GM12865 (cell line): ENCODE data around the gene ATRNL1.
A peak's percentile ranks its signal among the peaks of the same experiment; 100 is the strongest.
"Not testable (repeated sequence)": the region's sequence is repeated elsewhere in the genome, so short reads cannot be mapped to it uniquely, and the experiment has no call there.

Experiments used
- DNase-seq: peaks from one replicate; pipeline ENCODE4 v3.0.0; 2010; ENCODE audit warnings: low read depth
- H3K4me3 ChIP-seq: 2 replicates; pipeline ENCODE4 v1.5.1; 2011; ENCODE audit warnings: mild to moderate bottlenecking, low read depth, low read length, control low read depth
- CTCF ChIP-seq: IDR thresholded peaks from 2 replicates; pipeline ENCODE4 v1.5.1; 2011; ENCODE audit warnings: low read length, control low read depth, low read depth, inconsistent platforms; ENCODE audit not compliant: insufficient read depth; ENCODE audit errors: missing control alignments

Gene ATRNL1

GRCh38 chr10:115328331-115328730, 235.2 kb downstream of the ATRNL1 start:
- no peak overlapping the region for H3K4me3 ChIP-seq
- no peak for DNase-seq
- TF ChIP-seq CTCF: no peak

DNA sequence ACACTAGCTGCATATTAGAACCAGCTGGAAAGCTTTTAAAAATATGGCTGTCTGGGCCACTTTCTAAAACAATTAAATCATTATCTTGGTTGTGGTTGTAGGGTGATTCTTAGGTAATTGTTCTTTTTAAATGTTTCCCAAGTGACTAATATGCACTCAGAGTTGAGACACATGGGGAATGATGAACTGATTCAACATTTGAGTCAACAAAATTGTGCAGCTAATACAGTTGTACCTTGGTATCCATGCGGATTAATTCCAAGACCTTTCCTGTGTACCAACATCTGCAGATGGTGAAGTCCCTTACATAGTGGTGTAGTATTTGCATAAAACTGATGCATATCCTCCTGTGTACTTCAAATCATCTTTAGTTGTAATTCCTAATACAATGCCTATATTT, 242.2 kb downstream of the ATRNL1 start:
- no peak for DNase-seq
- TF ChIP-seq CTCF: no peak
- H3K4me3 ChIP-seq: no peak overlapping the region

- no peak overlapping the region for H3K4me3 ChIP-seq
- DNase-seq: peak; percentile 73
- peak; percentile 61 for TF ChIP-seq CTCF
Observed at GRCh38 chr10:115355162-115355760, 262.1 kb downstream of the ATRNL1 start.

DNA sequence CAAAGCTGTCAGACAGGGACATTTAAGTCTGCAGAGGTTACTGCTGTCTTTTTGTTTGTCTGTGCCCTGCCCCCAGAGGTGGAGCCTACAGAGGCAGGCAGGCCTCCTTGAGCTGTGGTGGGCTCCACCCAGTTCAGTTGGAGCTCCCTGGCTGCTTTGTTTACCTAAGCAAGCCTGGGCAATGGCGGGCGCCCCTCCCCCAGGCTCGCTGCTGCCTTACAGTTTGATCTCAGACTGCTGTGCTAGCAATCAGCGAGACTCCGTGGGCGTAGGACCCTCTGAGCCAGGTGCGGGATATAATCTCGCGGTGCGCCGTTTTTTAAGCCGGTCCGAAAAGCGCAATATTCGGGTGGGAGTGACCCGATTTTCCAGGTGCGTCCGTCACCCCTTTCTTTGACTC, 274.8 kb downstream of the ATRNL1 start:
- H3K4me3 ChIP-seq, DNase-seq: not testable (repeated sequence)

GRCh38 chr10:115379064-115379463, 285.9 kb downstream of the ATRNL1 start:
- no peak for DNase-seq
- no peak overlapping the region for H3K4me3 ChIP-seq
- no peak for TF ChIP-seq CTCF

DNA sequence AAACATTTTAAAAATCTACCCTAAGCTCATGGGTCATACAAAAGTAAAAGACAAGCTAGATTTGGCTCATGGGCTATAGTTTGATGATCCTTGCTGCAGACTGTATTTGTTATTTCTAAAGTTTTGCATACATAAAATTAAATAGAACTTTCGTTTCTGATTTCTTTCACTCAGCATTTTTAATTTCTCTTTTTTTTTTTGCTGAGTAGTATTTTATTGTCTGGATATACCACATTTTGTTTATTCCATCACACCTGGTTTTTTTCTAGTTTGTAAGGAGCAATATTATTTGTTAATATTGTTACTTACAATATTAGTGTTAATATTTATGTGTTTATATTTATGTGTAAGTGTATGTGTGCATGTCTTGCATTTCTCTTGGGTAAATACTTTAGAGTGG, 291.5 kb downstream of the ATRNL1 start:
- no peak for TF ChIP-seq CTCF
- no peak overlapping the region for H3K4me3 ChIP-seq
- DNase-seq: no peak

DNA sequence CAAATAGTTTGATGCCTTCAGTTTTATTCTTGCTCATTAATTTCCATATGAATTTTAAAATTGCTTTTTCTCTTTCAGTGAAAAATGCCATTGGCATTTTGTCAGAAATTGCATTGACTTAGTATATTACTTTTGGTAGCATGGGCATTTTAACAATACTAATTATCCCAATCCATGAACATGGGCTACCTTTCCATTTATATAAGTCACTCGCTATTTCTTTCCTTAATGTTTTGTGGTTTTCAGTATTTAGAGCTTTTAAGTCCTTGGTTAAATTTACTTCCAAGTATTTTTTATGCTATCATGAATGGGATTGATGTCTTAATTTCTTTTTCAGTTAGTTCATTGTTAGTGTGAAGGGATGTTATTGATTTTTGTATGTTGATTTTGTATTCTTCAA, 297.4 kb downstream of the ATRNL1 start:
- TF ChIP-seq CTCF: no peak
- no peak for DNase-seq

DNA sequence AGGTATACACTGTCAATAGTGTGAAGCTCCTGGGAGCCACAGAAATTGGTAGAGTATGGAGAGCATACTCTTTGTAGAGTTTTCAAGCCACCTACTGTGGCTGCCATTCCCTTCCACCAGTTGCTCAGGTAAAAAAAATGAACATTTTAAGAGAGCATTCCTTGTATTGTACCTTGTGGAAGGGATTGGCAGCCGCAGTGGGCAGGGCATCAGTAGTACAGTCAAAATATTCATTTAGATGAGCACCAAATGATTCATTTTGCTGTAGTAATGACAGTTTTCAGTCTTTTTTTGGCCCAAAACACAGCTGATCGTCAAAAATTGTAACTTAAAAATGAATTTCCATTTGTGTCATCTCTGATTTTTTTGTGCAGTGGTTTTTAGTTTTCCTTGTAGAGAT, 304.9 kb downstream of the ATRNL1 start:
- no peak for DNase-seq
- no peak for TF ChIP-seq CTCF
- H3K4me3 ChIP-seq: no peak overlapping the region

More for the DNA sequence above, 297.4 kb downstream of the ATRNL1 start:
- H3K4me3 ChIP-seq: no peak overlapping the region
